HG03108 (cell line): ENCODE data around the gene MYH11.
"Not testable (repeated sequence)": the region's sequence is repeated elsewhere in the genome, so short reads cannot be mapped to it uniquely, and the experiment has no call there.

ENCODE experiments used
- ATAC-seq: cut with Tn5 transposase; IDR thresholded peaks from one replicate; pipeline ENCODE4 v1.9.1; 2021; ENCODE audit warnings: moderate library complexity; ENCODE audit not compliant: unreplicated experiment

MYH11 gene

DNA sequence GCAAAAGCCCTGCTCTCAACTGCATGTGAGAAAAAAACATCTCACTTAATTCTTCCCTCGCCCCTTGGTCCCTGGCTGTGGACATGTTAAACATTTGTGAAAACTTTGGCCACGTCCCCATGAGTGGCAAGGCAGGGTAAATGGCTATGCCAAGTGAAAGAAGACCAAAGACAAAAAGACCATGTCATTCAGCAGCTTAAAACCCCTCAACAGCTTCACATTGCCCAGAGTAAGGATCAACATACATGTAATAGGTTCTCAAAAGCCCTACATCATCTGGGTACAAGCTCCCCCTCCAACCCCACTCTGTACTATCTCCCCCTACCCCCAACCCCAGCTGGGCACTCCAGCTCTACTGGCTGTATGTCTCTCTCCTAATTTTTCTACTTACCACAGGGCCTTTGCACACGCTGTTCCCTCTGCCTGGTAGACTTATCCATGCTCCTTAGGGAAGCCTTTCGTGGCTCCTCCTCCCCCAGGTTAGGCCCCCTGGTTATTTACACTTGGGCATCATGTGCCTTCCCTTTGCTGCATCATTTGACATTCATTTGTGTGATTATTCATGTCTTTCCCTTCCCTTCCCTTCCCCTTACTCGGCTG lies 131.1 kb downstream of the MYH11 start:
- ATAC-seq: no peak

DNA sequence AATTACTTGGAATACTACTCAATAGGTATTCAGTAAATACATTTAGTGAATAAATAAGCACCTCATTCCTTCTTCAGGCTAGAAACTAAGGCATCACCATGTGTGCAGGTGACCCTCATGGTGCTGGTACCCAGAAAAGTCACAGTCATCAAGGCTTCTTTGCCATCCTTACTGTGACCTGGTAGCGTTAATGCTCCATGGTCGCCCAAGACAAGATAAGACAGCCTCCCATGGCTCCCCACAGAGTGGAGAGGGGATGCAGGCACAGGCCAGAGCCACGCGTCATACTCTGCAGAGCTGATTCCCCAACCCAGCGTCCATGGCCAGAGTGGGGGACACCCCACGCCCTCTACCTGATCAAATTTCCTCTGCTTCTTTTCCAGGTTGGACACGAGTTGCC lies 133.0 kb downstream of the MYH11 start:
- no peak for ATAC-seq

DNA sequence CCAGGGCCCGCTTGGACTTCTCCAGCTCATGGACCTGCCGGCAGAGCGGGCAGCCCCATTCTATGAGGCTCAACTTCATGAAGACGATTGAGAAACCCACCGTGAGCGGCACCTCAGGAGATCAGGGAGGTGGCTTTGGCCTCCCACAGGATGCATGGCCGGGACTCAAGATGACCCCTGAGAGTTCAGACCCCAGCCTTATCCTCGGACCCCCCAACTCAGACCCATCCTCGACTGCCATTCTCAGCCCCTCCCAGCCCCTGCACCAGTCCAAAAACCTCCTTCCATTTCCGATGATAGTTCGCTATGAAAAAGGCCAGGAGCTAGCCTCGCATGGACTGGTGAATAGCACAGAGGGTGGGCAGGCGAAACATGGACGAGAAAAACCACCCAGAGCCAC lies 135.8 kb downstream of the MYH11 start:
- ATAC-seq: no peak

DNA sequence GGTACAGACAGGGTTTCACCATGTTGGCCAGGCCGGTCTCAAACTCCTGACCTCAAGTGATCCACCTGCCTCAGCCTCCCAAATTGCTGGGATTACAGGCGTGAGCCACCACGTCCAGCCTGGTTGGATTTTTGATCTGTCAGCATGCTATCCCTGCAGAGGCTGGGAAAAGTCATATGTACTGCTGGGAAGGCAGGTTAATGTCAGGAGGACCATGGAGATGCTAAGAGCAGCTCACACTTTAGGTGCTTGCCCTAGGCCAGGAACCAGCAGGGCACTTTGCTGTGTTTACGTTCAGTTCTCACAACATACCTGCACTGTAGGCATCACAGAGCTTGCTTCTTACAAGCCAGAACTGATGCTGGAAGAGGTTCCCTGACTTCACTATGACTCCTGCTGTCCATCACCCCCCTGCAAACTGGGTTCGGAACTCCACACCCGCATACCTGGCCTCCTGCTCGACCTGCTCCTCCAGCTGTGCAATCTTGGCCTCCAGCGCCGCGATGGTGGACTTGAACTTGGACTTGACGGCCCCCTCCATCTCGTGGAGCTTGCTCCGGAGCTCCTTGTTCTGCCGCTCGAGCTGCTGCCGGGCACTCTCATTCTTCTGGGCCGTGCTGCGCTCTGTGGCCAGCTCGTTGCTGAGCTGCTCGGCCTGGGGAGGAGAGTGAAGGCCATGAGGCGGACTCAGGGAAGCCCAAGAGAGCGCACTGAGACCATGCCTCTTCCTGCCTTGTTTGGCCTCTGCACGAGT lies 140.0 kb downstream of the MYH11 start:
- no peak for ATAC-seq

DNA sequence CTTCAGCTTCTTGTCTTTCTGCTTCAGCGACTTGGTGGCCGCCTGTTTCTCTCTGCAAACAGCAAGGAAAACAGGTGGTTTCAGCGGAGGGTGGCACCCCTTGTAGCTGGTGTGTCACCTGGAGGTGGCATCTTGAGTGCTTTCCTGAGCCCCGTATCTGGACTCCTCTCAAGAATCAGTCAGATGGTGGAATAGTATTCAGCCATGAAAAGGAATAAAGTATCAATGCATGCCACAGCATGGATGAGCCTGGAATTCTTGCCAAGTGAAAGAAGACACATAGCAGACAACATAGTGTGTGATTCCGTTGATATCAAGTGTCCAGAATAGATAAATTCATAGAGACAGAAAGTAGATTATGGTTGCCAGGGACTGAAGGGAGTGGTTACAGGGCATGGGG lies 141.6 kb downstream of the MYH11 start:
- no peak for ATAC-seq

DNA sequence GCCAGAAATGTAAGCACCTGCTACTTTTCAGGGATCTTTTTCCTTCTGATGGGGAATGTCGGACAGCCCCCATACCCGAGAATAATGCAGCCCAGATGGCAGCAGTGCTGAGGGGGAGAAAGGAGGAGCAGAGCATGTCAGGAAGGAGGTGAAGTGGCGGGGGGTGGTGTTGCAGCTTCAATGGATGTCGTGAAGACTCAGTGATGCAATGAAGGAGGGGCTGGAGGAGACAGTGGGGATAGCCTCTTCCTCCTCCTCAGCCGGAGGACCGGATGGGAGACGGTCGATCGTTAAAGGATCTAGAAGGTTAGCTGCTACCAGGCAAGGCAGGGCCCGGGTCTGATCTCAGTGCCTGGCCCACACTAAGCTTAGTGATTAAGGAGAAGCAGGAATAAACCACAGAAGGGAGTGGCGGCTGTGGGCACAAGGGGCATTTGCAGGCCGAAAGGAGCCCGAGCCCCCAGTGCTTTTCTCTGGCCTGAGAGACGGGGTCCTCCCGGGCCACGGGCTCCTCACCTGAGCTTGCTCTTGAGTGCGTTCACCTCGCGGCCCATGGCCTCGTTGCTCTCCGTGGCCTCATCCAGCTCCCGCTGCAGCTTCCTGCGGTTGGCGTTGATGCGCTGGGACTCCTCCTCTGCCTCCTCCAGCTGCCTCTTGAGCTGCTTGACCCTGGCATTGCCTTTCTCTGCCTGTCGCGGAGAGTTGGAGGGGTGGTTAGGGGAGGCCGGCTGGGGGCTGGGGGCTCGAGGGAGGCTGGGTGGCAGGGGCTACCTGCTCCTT lies 142.2 kb downstream of the MYH11 start:
- ATAC-seq: no peak

DNA sequence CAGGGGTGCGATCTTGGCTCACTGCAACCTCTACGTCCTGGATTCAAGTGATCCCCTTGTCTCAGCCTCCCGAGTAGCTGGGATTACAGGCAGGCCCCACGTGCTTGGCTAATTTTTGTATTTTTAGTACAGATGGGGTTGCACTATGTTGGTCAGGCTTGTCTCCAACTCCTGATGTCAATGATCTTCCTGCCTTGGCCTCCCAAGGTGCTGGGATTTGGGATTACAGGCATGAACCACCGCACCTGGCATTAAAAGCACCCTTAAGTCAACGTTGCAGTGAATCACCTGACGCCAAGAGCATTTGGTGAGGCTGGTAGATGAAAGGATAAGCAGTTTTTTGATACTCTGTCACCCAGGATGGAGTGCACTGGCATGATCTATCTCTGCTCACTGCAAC lies 147.8 kb downstream of the MYH11 start:
- ATAC-seq: no peak

DNA sequence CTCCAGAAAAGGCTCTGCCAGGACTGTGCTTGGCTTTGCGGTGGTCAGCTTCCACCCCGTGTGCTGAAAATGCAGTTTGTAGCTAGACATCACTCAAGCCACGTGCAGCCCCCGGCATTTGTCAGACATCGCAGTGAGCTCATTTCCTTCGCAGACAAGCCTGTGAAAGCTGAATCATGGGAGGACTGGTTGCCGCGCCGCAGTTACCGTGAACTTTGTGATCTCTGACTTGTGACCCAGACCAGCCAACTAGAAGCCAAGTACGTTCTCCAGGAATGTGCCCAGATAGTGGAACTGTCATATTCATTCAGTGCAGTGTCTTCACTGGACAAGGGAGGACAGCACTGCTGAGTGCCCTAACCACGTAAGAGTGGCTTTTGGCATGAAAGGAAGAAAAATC lies 148.7 kb downstream of the MYH11 start:
- no peak for ATAC-seq

DNA sequence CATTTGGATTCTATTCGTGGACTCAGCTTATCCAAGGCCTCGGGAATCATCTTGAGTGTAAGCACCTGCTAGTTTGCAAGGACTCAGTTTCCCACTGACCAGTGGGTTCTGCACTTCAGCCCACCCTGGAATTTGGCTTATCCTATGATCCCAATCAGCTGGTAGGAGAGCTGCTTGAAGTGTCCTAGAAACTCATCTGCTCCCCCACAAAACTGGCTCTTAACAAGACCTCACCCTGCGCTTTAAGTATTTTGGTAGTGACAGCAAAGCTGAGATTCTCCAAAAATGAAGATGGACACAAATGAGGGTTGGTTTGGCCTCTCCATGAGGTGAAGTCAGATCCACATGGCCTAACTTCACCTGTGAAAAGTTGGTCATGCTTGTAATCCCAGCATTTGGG lies 149.5 kb downstream of the MYH11 start:
- no peak for ATAC-seq

DNA sequence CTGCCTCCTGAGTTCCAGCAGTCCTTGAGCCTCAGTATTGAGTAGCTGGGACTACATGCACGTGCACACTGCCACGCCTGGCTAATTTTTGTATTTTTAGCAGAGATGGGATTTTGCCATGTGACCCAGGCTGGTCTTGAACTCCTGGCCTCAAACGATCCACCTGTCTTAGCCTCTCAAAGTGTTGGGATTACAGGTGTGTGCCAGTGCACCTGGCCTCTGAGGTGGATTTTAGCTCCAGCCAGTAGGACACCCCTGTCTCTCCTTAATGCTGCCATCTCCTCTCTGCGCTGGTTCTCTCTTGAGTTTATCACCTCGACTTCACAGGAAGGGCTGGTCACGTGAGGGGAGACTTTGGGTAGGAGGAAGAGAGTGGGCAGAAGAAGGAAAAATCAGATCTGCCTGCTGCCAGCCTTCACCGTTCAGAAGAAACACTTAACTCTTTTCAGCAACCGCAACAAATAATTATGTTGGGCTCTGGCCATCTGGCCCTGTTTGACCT lies 151.7 kb downstream of the MYH11 start:
- ATAC-seq: no peak

DNA sequence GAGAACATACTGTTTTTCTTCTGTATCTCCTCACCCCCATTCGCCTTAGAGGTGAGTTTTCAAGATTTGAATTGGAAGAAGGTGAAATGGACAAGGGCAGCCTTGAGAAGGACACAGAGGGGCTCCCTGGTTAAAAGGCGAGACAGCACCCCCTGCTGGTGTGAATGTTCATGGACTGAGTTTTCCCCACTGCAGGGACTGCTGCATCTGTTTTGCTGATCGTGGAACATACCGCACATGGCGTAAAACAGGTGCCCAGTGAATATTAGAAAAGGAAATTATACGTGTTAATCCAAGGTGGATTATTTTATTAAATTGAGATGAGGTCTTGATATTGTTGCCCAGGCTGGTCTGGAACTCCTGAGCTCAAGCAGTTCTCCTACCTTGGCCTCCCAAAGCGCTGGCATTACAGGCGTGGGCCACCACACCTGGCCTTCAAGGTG lies 152.3 kb downstream of the MYH11 start:
- no peak for ATAC-seq

DNA sequence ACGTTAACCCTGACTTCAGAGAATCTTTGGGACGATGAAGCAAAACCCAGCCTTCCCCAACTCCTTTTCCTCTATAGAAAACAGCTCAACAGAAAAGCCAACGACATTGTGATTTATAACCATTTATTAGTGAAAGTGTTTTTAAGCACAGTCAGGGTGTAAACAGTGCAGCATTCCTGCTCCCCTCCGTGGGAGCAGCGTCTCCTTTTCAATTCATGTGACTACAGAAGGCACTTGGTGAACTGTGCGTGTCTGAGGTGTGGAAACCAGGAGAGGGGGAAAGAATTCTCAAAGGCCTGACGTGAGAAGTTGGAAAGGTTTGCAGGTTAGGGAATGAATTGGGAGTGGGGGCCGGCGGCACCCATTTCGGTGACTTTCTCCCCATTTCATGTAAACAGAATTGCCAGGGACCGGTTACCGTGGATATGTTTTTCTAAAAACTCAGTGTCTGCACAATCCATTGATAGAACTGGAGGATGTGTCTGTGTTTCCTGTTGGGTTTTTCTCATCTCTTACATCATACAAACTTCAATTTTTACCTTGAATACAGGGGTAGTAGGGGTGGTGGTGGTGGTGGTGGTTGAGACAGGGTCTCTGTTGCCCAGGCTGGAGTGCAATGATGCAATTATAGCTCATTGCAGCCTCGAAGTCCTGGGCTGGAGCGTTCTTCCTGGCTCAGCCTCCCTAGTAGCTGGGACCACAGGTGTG lies 153.6 kb downstream of the MYH11 start:
- no peak for ATAC-seq

DNA sequence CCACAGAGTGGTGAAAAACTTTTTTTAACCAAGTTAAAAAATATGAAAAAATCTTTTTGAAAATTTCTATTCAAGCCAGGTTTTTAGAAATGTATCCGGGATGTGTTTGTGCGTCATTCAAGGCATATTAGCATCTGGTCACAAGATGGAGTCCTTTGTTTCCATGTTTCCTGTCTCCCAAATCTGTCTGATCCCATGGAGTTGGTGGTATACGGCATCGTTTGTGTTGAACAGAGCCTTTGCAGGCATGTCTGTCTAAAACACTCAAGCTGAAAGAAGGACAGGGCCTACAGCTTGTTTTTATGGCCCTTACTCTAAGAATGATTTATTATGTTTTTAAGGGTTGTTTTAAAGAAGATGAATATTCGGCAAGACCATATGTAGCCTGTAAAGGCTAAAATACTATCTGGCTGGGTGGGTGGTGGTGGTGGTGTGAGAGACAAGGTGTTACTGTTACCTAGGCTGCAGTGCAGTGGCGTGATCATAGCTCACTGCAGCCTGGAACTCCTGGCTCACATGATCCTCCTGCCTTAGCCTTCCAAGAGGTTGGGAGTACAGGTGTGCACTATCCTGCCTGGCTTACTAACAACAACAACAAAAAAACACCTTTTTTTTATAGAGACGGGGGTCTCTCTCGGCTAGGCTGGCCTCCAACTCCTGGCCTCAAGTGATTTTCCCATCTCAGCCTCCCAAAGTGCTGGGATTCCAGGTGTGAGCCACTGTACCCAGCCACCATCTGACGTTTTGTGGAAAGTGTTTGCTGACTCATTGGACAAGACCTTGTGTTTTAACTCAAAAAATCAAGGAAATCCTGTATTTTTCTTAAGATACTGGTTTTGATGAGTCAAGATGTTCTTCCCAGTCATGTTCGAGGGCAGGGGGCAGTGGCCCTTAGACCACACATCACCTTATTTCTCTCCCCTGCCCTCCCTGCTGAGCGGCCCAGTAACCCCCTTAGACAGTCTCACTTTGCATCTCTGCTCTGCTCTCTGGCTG lies 154.6 kb downstream of the MYH11 start:
- no peak for ATAC-seq

DNA sequence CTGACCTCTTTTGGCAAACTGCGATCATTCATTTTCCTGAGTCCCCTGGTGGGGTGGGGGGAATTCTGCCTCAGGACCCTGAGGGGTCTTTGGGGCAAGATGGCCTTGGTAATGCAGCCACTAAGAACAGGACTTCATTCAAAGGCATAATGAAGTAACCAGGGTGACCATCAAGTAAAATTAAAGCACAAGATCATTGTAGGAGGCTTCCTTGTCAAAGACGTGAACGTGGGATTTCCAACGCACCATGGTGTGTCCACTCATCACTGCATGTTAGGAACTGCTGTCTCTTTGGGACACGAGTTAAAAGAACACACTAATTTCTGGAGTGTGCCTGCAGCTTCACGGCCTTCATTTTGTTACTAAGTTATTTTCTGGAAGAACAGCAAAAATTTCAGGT lies 155.5 kb downstream of the MYH11 start:
- no peak for ATAC-seq

DNA sequence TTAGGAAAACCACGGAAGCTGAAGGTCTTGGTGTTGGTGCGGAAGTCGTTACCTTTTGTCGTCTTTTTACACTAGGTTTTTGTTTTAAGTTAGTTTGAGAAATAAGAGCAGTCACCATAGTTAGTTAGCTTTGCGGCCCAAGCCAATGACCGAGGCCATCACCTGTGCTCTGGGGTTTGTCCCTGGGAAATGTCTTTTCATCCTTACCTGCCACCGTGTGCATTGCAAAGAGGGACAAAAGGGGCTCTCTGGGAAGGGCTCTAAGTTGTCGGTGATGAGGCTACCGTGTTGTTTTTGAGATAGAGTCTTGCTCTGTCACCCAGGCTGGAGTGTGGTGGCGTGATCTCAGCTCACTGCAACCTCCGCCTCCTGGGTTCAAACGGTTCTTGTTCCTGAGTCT lies 157.0 kb downstream of the MYH11 start:
- ATAC-seq: no peak

DNA sequence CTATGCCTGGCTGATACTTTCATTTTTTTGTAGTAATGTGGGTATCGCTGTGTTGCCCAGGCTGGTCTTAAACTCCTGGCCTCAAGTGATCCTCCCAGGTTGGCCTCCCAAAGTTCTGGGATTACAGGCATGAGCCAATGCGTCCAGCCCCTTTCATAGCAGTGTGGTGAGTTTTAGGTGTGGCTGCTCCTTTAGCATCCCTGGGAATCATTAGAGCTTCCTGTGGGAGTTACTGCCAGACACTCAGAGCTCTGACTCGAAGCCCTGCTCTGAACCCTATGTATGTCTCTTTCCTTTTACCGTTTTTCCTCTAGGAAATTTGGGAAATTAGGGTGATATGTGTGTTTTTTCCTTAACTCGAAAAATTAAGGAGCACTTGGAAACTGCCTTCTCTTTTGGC lies 162.3 kb downstream of the MYH11 start:
- ATAC-seq: no peak

DNA sequence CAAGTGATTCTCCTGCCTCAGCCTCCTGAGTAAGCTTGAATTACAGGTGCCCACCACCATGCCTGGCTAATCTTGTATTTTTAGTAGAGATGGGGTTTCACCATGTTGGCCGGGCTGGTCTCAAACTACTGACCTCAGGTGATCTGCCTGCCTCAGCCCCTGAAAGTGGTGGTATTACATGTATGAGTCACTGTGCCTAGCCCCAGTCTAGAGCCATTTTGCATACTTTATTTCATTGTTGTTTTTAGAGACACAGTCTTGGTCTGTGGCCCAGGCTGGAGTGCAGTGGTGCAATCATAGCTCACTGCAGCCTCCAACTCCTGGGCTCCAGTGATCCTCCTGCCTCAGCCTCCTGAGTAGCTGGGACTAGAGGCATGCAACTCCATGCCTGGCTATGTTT lies 164.3 kb downstream of the MYH11 start:
- ATAC-seq: not testable (repeated sequence)

DNA sequence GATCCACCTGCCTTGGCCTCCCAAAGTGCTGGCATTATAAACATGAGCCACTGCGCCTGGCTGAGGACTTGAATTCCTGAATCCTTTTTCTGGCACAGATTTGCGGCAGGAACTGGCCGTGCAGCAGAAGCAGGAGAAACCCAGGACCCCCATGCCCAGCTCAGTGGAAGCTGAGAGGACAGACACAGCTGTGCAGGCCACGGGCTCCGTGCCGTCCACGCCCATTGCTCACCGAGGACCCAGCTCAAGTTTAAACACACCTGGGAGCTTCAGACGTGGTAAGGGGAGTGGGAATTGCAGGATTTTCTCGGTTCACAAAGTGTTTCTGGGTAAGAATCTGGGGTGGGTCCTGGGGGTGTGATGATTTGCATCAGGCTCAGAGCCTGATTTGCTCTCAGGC lies 165.8 kb downstream of the MYH11 start:
- ATAC-seq: no peak

DNA sequence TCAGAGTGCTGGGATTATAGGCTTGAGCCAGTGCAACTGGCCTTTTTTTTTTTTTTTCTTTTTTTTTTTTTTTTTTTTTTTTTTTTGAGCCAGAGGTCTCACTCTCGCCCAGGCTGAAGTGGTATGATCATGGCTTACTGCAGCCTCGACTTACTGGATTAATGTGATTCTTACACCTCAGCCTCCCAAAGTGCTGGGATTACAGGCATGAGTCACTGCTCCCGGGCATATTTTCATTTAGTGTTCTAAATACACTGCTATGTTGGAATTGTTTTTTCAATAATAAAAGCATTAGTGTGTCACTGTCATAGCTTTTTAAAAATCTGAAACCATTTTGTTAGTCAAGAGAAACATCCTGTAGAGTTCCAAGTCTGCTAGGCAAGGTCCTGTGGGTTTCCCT lies 166.5 kb downstream of the MYH11 start:
- no peak for ATAC-seq

DNA sequence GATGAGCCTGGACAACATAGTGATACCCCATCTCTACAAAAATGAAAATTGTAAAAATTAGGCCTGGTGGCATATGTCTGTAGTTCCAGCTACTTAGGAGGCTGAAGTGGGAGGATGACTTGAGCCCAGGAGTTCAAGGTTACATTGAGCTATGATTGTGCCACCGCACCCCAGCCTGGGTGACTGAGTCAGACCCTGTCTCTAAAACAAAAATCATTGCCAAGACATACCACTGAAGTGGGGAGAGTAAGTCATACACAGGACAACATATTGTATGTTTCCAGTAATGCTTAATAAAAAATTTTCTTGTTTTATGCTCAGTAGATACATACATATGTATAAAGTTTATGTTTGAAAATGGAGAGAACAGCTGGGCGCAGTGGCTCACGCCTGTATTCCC lies 167.5 kb downstream of the MYH11 start:
- no peak for ATAC-seq
